OCI-LY3 (cell line): ENCODE results near the gene AFF2.

Source experiments
- EZH2phosphoT487 ChIP-seq: fragments of 200-600 bp; shearing (Covaris generic); IDR thresholded peaks from 2 replicates; pipeline ENCODE4 v1.6.1; 2018; ENCODE audit warnings: antibody characterized with exemption, mixed run types, low read depth
- TF ChIP-seq, protein P1 (sequence below): fragments of 200-600, 300-600 bp; sonication (generic); IDR thresholded peaks from 2 replicates; pipeline ENCODE4 v1.5.1; 2014; ENCODE audit warnings: antibody characterized with exemption, low read length, low read depth

DNA sequence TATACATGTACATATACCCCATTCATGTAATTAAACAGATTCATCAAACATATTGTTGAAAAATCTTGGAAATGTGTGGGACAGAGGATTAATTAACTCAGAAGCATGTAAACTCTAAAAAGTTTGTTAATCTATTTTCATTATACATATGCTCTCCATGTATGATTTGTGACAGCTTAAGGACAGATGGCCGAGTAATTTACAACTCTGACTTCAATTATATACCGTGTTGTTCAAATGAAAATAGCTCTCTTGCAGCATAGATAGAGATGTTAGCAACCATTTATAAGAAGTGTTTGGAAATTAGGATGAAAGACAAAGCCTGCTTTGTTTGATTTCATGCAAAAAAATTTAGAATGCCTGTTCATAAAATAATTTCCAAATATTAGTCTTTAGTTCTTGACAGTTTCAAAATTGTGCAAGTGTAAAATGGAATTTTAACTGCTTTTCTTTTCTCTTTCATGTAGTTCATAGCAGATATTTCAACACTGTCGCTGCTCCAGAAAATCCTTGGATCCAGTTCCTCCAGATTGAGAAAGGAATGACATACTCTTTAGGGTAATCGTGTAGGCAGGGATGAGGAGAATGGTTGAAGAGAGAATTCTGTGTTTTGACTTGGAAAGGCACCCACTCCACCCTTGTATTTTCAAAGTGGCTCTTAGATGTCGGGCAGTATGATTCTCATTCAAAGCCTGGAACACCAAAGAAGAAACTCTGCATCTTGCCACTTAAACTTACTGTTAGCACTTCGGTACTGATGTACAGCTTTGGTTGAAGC is 23.1 kb downstream of the AFF2 start:
- TF ChIP-seq, protein P1, sequence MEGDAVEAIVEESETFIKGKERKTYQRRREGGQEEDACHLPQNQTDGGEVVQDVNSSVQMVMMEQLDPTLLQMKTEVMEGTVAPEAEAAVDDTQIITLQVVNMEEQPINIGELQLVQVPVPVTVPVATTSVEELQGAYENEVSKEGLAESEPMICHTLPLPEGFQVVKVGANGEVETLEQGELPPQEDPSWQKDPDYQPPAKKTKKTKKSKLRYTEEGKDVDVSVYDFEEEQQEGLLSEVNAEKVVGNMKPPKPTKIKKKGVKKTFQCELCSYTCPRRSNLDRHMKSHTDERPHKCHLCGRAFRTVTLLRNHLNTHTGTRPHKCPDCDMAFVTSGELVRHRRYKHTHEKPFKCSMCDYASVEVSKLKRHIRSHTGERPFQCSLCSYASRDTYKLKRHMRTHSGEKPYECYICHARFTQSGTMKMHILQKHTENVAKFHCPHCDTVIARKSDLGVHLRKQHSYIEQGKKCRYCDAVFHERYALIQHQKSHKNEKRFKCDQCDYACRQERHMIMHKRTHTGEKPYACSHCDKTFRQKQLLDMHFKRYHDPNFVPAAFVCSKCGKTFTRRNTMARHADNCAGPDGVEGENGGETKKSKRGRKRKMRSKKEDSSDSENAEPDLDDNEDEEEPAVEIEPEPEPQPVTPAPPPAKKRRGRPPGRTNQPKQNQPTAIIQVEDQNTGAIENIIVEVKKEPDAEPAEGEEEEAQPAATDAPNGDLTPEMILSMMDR, result no peak
- no peak for TF ChIP-seq EZH2phosphoT487
